MV-4-11 (cell line): ENCODE results near the gene BABAM2.

ENCODE experiments used
- DNase-seq: peaks from one replicate; lab custom pipeline; 2025; lab: John Stamatoyannopoulos, UW

The BABAM2 gene

DNA sequence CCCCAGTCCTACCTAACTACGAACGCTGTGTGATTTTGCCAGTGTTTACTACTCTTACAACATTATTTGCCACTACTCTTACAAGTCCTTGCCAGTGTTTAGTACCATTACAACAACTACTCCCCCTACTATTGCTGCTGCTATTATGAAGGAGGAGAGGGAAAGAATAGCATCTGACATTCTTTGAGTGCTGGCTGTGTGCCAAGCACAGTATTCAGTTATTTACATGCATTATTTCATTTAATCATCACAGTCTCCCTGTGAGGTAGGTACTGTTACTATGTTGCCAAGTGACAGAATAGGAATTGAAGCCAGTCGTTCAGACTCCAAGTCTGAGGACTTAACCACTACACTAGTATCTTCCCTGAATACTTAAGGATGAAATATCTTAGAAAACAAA is 316.2 kb downstream of the BABAM2 start:
- DNase-seq, result no peak

DNA sequence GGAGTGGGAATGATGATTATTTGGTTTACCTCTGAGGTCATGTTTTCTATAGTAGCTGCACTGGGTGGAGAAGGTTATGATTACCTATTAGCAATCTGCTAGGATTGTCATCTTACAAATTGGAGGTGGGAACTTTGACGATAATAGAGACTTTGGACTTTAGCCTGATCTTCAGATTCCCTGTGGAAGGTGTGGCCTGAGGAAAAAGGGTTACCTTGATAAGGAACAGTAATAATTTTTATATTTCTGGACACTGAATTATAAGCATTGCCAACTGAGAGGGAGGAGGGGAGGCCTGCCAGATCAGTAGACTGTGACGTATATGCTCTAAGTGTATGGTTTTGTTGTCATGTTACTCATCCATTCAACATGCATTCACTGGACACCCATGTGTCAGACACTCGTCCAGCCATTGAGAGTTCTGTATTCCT is 318.7 kb downstream of the BABAM2 start:
- no peak for DNase-seq

DNA sequence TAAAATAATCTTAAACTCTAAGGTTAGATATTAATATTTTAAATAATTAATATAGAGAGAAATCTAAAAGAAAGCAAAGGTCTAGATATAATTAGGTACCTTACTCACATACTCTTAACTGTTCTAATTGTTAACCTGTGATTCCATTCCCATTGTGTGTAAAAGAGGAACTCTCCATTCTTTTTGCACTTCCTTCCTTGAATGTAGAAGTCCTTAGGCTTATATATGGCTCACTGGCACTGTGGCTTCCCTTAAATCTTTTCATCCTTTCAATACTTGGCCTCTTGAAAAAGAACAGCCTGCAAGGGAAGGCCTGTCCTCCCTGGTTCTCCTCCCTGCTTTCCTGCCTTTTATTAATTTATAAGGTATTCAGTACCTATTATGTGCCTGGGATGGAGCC is 319.3 kb downstream of the BABAM2 start:
- DNase-seq, result peak; percentile 15

DNA sequence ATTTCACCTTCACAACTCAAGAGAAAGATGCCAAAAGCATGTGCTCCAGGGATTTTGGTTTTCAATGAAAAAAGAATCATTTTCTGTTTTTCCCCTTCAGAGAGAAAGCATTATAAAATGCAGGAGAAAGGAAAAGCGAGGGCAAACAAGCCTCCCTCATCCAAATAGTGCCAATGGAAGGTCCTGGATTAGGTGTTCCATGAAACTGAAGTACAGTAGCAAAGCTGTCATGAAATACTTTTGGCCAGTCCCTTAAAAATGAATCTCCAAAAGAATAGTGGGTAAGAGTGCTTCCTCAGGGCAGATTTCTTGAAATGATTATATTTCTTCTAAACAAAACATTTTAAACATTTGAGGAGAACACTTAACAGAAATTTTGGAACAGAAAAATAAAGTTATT is 320.0 kb downstream of the BABAM2 start:
- DNase-seq, result no peak

DNA sequence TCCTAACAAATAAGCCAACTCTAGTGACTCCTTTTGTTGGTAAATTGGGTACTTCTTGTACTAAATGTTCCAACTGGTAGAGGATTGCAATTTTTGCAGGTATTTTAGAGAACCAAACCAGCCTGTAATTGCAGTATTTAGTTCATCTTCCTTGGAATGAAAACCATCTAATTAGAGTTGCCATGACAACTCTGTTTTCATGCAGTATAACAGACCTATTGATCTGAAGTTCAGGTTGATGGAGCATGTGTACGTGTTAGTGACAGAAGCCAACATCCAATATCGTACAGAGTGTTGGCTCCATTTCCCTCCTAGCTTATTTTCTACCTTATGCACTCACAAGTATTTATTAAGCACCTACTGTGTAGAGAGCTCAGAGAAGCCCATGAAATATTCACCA is 325.8 kb downstream of the BABAM2 start:
- no peak for DNase-seq

DNA sequence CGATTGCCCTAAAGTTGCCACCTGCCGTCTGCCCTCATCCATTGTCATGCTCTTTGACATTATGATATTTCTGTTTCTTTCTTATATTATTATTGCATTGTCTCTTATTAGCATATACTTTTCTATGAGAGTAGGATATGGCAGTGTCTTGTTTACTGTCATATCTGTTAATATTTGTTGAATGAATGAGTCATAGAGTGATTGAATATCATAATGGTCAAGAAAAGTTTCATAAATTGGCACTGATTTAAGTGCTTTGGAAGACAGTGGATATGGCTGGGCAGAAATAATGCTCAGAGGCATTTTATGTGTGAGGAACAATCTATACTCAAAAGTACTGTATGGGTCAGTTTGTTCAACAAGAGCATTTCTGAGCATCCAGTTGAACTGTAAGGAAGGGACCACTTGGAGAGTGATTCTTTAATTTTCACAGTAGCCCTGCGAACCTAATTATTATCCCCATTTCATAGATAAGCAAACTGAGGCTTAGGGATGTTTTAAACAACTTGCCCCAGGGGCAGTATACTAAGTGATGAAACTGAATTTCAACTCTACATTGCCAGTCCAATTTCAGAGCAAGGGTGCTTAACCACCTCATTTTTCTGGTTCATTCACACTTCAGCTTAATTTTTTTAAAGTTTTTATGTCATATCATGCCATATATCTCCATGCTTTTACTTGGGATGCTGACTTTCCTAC is 326.7 kb downstream of the BABAM2 start:
- no peak for DNase-seq

DNA sequence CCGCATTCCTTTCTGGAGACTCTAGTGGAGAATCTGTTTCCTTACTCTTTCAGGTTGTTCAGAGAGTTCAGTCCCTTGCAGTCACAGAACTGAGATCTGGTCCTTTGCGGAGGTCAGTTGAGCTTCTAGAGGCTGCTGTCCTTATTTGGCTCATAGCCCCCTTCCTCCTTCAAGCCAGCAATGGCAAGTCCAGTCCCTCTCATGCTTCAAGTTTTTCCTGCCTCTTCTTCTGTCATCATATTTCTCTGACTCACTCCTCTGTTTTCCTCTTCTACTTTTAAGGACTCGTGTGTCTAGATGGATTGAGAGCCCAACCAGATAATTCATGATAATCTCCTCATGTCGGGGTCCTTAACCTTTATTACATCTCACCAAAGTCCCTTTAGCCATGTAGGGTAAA is 328.6 kb downstream of the BABAM2 start:
- DNase-seq, result no peak

DNA sequence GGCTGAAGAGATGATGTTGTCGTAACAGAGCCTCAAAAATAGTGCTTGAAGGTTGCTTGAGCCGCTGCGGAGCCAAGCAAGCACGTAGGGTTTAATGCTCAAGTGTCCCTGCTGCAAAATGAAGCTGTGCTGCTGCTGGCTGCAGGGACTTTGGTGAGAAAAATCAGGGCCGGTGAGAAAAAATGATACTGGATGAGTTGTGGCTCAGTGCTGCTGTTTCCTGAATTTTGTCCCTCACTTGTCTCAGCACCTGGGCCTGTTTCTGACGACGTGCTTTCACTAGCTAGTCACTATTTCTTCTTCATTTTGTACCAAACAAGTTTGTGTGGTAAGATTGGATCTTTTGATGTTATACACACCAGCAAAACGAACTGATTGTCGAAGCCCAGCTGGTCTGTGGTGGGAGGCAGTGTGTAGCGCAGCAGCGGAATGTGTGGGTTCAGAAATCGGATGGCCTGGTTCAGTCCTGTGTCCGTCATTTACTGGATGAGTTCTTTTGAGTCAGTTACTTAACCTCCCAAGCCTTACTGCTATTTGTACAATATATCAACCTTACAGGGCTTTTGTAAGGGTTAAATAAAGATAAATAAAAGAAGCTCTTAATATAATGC is 329.3 kb downstream of the BABAM2 start:
- no peak for DNase-seq

DNA sequence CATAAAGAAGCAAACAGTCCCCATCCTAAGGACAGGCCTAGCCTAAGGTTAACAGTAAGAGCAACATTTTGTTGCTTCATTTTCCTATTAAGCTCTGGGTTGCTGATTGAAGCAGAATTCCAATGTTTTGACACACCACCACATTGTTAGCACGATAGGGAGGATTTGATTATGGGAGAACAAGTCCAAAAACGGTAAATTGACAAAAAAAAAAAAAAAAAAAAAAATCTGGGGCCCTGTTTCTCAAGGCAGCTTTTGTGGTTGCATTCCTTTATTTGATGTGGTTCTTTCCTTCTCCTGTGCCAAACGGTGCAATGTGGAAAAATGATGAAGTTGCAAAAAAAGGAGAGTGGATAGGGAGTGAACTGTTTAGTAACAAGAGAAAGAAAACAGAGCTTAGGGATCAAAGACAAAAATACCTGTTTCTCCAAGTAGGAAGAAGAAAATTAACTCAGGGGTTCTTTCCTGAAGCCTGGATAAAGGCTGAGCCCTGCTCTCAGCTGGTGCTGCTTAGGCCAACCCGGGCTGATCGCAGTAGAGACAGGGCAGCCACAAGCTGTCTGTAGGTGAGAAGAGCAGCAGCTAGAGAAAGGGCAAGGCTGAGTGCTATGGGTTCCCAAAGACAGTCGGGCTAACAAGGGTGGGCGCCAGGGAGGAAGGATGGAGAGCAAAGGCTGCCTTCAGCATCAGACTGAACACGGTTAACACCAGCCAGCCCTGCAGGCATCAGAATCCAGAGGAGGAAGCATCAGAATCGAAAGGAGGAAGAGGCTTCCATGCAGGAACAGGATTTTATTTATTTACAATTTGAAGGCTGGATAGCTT is 334.3 kb downstream of the BABAM2 start:
- peak; percentile 44 for DNase-seq

DNA sequence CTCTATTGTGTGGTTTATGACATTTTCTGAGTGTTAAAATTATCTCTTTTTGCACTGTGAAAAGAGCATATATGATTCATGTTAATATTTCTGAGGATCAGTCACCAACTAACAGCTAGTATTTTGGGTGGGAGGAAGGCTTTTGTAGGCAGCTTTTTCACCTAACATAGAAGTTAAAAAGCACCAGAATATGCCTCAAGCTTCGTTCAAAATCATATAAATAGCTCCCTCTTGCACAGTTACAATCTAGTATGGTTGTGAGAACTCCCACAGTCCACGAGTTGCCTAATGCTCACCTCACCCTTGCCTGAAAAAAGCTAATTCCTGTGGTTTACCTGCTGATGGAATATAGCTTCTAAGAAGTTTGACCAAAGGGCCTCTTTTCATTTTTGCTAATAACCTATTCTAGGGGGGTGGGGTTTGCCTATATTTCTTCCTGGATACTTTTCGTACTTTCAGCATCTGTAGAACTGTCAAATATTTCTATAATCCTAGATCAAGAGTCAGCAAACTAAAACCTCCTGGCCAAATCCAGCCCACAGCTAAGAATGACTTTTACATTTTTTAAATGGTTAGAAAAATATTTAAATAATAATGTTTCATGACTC is 335.0 kb downstream of the BABAM2 start:
- no peak for DNase-seq

DNA sequence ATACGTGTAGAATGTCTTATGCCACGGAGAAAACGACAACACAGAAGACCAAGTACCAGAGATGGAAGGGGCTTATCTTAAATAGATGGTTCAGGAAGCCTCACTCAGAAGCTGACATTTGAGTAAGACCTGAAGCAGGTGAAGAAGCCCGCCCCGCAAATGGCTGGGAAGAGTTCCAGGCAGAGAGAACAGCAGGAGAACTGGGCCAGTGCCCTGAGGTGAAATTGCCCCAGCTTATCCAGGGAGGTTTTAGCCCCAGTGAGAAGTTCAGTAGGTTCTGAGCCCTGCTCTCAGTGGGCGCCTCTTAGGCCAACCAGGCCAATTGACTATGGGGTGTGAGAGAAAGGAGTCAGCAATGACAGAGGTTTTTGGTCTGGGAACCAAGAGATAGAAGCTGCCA is 336.0 kb downstream of the BABAM2 start:
- DNase-seq, result no peak

DNA sequence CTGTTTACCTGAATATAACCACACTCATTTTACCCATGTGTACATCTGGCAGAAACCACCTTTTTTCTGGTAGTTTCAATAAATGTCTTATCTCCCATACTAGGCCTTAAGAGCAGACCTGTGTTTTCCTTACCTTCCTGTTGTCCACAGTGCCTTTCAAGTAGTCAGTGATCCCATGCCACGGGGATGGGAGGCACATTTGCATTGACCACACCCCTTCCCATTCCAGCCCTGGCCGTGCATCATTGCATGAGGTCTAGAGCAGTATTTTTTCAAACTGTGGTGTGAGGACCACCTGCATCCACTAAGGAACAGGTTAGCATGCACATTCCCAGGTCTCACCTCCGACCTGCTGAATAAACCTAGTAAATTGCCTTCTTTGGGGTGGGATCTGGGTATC is 337.0 kb downstream of the BABAM2 start:
- no peak for DNase-seq

DNA sequence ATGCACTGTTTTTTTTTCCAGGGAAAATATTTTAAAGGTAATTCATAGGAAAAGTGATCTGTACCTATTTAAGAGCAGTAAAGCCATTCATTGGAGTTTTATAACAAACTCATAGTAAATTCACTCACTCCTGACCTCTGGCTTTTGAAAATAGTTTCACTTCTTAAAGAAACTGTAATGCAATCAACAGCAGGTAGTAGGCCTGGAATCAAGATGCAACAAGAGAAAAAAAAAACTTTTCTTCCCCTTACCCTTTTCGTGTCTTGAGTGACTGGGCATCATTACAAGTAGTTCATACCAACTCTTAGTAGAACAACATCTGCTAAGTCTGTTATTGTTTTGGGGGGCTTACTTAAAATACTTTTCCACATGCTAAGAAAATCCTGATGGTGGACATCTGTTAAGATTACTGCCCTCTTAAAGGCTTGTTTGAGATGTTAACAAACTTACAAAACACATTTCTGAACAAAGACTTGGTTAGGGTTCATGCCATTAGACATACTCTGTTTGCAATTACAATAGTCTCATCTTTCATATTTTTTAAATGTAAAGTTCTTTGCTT is 338.0 kb downstream of the BABAM2 start:
- DNase-seq, result peak; percentile 8

DNA sequence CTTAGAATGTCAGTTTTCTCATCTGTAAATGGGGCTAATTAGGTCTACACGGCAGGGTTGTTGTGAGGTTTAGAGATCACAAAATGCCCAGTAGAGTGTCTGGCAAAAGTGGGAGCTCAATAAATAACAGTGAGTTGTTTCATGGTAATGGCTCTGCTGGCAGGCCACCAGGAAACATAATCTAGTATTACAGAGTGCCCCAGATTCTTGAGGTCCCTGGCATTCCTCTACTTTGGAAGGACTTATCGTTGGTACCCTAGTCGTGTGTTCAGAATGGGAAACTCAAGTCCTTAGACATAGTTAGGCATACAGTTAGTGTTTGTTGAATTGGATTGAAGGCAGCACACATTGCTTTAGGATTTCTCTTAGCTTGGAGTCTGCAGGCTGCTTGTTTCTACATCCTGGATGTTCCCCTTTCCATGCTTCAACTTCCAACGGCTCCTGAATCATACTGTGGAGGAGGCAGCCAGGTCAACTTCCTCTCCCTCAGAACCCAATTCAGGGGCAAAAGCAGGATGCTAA is 340.6 kb downstream of the BABAM2 start:
- DNase-seq, result no peak

DNA sequence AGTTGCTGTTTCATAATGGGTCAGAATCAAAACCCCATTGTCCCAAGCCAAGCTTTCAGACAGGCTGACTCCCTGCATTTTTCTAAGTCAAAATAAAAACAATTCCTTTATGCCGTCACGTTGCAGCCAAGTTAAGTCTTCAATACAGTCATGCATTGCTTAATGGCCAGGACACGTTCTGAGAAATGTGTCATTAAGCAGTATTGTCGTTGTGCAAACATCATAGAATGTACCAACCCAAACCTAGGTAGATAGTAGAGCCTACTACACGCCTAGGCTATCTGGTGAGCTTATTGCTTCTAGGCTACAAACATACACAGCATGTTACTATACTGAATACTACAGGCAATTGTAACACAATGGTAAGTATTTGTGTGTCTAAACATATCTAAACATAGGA is 341.8 kb downstream of the BABAM2 start:
- no peak for DNase-seq

DNA sequence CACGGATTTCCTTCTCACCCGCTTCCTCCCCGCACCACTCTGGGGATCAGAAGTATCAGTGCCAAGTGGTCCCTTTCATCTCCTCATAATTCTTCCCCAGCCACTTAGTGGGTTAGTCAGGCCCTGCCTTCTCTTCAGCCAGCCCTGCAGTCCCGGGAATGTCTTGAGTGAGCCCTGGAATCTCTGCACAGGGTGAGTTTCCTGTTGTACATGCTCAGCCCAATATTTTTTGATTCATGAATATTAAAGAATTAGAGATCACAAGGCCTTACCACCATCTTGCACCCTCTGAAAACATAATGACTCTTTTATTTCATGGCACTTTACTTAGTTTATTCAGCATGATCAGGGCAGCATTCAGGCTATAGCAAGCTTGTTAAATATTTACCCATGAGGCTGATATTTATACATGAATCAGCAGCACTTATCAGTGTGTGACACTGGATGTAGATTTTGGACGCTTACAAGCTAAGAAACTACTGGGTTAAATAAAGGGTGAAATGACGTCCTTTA is 342.7 kb downstream of the BABAM2 start:
- DNase-seq, result no peak

DNA sequence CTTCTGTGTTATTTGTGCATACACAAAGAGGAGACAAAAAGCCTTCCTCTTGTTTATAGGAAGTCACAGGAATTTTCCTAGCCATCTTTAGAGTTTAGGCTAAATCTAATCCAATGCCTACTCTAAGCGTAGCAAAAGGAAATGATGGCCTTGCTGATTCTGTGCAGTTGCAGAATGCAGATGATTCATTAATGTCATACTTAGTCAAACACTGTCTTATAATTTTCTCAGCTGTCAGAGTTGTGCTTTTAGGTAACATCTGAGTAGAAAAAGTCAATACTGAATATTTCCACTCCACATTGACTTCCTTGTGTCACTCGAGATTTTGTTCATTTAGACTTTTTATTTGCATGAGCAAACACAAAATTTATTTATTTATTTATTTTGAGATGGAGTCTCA is 344.3 kb downstream of the BABAM2 start:
- DNase-seq, result no peak

DNA sequence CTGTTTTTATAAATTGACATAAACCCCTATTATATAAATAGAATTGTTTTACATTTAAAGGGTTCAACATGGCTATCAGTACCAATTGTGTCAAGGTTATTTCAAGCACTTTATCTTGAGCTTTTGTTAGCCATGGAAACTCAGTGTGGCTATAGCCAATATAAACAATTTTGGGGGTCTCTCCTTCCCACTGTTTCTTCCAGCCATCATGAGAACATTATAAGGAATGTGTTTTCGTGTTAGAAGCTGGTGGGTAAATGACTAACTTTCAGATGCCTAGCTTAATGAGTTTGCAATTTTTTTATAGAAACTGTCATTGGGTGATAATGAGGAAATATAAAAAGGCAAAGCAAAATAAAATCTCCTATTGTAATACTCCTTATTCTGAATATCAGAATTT is 348.7 kb downstream of the BABAM2 start:
- DNase-seq, result no peak

DNA sequence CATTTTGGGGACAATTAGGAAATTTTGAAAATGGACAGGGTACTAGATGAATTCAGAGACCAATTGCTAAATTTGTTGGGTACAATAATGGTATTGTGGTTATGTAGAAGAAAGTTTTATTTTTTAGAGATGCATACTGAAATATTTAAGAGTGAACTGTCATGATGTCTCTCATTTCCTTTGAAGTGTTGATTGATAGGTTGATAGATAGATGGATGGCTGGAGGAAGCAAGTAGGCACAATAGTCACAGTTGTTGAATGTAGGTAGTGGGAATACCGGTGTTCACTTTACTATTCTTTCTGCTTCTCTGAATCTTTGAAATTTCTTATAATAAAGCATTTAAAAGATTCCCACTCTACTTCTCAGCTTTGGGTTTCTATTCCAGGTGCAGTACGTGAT is 350.4 kb downstream of the BABAM2 start:
- DNase-seq, result no peak

DNA sequence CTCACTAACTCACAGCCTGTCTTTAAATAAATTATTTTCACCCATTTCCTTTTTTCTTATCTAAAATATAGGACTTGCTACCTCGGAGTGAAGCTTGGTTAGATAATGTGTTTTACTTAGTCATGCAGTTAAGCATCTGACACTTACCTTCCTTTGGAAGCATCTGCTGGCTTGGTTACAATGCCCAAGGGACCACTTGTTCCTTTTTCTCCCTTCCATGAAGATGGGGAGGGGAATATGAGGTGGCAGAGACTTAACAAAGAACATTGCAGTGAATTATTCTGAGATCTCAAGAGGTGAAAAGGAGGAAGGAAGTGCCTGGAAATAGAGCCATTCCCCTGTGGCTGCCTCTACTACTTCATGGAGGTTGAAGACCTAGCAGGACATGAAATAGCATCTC is 356.8 kb downstream of the BABAM2 start:
- DNase-seq, result no peak

DNA sequence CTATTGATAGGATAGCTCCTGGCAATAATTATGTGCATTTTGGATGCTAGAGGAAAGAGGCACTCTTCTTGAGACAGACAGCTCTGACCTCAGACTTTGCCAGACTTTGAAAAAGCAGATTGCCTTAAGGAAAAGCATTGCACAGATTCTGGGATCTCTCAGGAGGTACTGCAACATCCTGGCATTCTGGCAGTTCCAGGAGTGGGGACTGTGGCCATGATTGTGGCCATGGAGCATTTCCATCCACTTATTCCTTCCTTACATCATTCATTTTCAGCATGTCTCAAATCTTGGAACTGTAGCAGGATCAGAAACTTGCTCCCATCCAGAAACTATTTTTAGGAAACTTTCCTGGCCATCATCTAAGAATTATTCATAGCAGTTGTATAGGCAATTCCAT is 357.2 kb downstream of the BABAM2 start:
- no peak for DNase-seq

DNA sequence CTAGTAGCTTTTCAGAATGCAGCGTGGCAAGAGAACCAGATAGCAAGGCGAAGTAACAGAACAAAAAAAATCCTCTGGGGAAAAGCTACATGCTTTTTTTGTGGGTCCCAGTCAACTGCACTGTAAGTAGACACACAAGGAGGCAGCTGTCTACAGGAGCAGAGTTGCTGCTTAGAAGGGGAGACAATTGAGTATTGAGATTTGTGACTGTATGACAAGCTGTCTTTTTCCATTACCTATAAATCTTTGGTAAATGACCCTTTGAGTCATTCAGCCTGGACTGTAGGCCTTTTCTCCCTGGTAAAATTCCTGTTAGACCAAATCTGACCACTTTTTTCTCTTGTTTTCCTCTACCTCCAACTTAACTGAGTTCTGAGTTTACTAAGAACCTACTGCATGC is 358.0 kb downstream of the BABAM2 start:
- DNase-seq, result no peak
